Loucy (cell line): Measurements from ENCODE around the gene PPL.

Experiments
- H2AFZ ChIP-seq: fragments of 200-600 bp; sonication (generic); 2 replicates; pipeline ENCODE4 v1.6.0; 2016; ENCODE audit warnings: antibody characterized with exemption, mild to moderate bottlenecking, low read length, moderate library complexity
- H3F3A ChIP-seq: fragments of 200-600 bp; 2 replicates; pipeline ENCODE4 v1.6.0; 2016; ENCODE audit warnings: antibody characterized with exemption, low read depth, mild to moderate bottlenecking
- H3K27me3 ChIP-seq: fragments of 200-600 bp; sonication (generic); 2 replicates; pipeline ENCODE4 v1.6.1; 2014; ENCODE audit warnings: low read length, mild to moderate bottlenecking; ENCODE audit not compliant: insufficient read depth, poor library complexity, severe bottlenecking
- H3K36me3 ChIP-seq: fragments of 200-600 bp; sonication (generic); 2 replicates; pipeline ENCODE4 v1.6.1; 2016; ENCODE audit warnings: low read length; ENCODE audit not compliant: insufficient read depth
- H3K4me1 ChIP-seq: fragments of 200-600 bp; sonication (generic); 2 replicates; pipeline ENCODE4 v1.5.1; 2014; ENCODE audit warnings: low read length, mild to moderate bottlenecking; ENCODE audit not compliant: insufficient read depth, poor library complexity, severe bottlenecking
- H3K4me2 ChIP-seq: fragments of 200-600 bp; sonication (generic); 2 replicates; pipeline ENCODE4 v1.6.0; 2014; ENCODE audit warnings: antibody characterized with exemption, low read length, low read depth, mild to moderate bottlenecking; ENCODE audit not compliant: poor library complexity, severe bottlenecking
- H3K4me3 ChIP-seq: fragments of 200-600 bp; sonication (generic); 2 replicates; pipeline ENCODE4 v1.5.1; 2014; ENCODE audit warnings: low read length, mild to moderate bottlenecking, mixed read lengths; ENCODE audit not compliant: poor library complexity, severe bottlenecking
- H3K79me2 ChIP-seq: fragments of 200-600 bp; sonication (generic); 2 replicates; pipeline ENCODE4 v1.6.1; 2014; ENCODE audit warnings: low read length; ENCODE audit not compliant: insufficient read depth
- H3K9ac ChIP-seq: fragments of 200-600 bp; sonication (generic); 2 replicates; pipeline ENCODE4 v1.6.0; 2014; ENCODE audit warnings: mild to moderate bottlenecking, low read depth, low read length, moderate library complexity; ENCODE audit not compliant: poor library complexity, severe bottlenecking
- H3K9me2 ChIP-seq: fragments of 200-600 bp; sonication (generic); replicated peaks from 2 replicates; pipeline ENCODE4 v1.6.1; 2016; ENCODE audit warnings: low read depth, low read length, mixed read lengths
- H3K9me3 ChIP-seq: fragments of 200-600 bp; sonication (generic); 2 replicates; pipeline ENCODE4 v1.6.1; 2014; ENCODE audit warnings: mild to moderate bottlenecking, antibody characterized with exemption, low read length, low read depth; ENCODE audit not compliant: insufficient read depth
- H4K20me1 ChIP-seq: fragments of 200-600 bp; sonication (generic); 2 replicates; pipeline ENCODE4 v1.6.0; 2014; ENCODE audit warnings: antibody characterized with exemption, low read length, mild to moderate bottlenecking; ENCODE audit not compliant: insufficient read depth, poor library complexity, severe bottlenecking
- EZH2phosphoT487 ChIP-seq: fragments of 200-600 bp; IDR thresholded peaks from 2 replicates; pipeline ENCODE4 v1.6.1; 2018; ENCODE audit warnings: antibody characterized with exemption, mild to moderate bottlenecking, moderate library complexity, borderline replicate concordance
- TF ChIP-seq, protein P1 (sequence below): fragments of 200-600 bp; sonication (generic); conservative IDR thresholded peaks from 2 replicates; pipeline ENCODE4 v1.5.1; 2014; ENCODE audit warnings: mild to moderate bottlenecking, antibody characterized with exemption, low read length

Gene PPL

DNA sequence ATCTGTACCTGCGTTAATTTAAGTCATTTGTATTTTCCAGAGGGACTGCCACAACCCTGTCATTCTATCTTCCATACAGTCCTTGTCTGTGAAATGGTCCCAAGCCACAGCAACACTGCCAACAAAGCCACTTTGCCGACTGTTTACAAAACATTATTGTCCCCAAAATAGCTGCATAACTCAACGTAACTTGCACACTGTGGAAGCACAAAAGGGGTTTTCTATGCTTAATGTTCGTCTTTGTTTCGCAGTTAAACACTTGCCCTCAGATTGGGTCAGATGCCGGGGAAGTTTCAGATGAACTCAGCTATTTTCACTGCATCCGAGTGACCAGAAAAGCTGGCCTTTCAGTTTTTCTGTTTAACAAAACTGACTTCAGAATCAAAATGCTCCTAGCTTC is 25.8 kb upstream of the PPL start:
- Histone ChIP-seq H3K36me3 (no peaks in the 10 kb centered on the region), H3K9me2 (no peaks in the 10 kb centered on the region), H3K9ac (no peak overlapping the region), H3F3A (no peaks in the 10 kb centered on the region), H3K27me3 (no peaks in the 10 kb centered on the region), H4K20me1 (no peaks in the 10 kb centered on the region), H3K4me2 (no peak overlapping the region), H3K79me2 (no peaks in the 10 kb centered on the region), H3K4me3 (no peak overlapping the region), H2AFZ (no peak overlapping the region), H3K9me3 (no peaks in the 10 kb centered on the region), H3K4me1 (no peaks in the 10 kb centered on the region)
- no peak for TF ChIP-seq EZH2phosphoT487
- TF ChIP-seq, protein P1, sequence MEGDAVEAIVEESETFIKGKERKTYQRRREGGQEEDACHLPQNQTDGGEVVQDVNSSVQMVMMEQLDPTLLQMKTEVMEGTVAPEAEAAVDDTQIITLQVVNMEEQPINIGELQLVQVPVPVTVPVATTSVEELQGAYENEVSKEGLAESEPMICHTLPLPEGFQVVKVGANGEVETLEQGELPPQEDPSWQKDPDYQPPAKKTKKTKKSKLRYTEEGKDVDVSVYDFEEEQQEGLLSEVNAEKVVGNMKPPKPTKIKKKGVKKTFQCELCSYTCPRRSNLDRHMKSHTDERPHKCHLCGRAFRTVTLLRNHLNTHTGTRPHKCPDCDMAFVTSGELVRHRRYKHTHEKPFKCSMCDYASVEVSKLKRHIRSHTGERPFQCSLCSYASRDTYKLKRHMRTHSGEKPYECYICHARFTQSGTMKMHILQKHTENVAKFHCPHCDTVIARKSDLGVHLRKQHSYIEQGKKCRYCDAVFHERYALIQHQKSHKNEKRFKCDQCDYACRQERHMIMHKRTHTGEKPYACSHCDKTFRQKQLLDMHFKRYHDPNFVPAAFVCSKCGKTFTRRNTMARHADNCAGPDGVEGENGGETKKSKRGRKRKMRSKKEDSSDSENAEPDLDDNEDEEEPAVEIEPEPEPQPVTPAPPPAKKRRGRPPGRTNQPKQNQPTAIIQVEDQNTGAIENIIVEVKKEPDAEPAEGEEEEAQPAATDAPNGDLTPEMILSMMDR = no peak

GRCh38 chr16:4960579-4960978 is 23.6 kb upstream of the PPL start:
- Histone ChIP-seq H3K36me3 (no peaks in the 10 kb centered on the region), H3F3A (no peaks in the 10 kb centered on the region), H3K4me1 (no peaks in the 10 kb centered on the region), H3K4me2 (no peak overlapping the region), H3K79me2 (no peaks in the 10 kb centered on the region), H2AFZ (no peak overlapping the region), H3K9me3 (no peaks in the 10 kb centered on the region), H4K20me1 (no peaks in the 10 kb centered on the region), H3K4me3 (no peak overlapping the region), H3K9ac (no peak overlapping the region), H3K27me3 (no peaks in the 10 kb centered on the region), H3K9me2 (no peaks in the 10 kb centered on the region)
- TF ChIP-seq EZH2phosphoT487 = no peak
- TF ChIP-seq, protein P1 = no peak

DNA sequence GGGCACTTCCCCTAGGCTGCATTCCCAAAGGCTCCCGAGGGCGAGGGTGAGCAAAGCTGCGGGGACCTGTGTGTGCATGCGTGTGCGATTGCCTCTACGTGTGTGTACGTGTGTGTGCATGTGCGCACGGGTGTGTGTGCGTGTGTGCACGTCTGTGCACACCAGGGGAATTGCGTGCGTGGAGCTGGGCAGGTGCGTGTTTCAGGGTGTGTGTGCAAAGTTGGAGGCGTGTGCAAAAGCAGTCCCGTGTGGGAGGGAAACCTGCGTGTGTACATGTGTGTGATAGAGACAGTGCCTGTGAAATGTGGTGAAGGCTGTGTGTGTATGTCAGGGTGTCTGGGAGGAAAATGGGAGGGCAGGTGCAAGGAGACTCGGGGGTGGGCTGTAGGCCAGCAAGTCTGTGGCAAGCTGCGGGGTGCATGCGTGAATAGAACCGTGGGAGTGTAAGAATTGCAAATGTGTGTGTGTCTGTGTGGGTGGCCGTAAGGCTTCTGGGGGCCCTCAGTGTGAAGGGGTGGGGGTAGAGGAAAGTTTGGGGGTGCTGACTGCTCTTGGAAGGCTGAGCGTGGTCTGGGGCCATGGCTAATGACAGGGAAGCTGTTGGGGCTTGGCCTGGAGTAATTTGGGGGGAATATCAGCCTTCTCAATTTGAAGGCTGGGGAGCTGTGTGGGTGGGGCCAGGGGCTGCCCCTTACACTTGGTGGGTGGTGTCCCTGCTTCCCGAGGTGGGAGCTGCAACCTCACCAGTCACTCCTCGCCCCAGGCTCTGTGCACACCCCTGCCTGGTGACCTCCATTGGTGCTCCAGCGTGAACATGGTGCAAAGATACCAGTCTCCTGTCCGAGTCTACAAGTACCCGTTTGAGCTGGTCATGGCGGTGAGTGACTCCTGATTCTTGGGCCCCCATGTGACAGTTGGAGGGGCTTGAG is 21.8 kb upstream of the PPL start:
- no peak overlapping the region for H3K9ac ChIP-seq
- no peaks in the 10 kb centered on the region for H3K9me2 ChIP-seq
- no peak overlapping the region for H2AFZ ChIP-seq
- no peaks in the 10 kb centered on the region for H3K27me3 ChIP-seq
- TF ChIP-seq, protein P1 = no peak
- no peak for TF ChIP-seq EZH2phosphoT487
- H3K9me3 ChIP-seq = no peaks in the 10 kb centered on the region
- no peaks in the 10 kb centered on the region for H3F3A ChIP-seq
- no peak overlapping the region for H3K4me2 ChIP-seq
- no peaks in the 10 kb centered on the region for H3K4me1 ChIP-seq
- H3K36me3 ChIP-seq = no peaks in the 10 kb centered on the region
- no peaks in the 10 kb centered on the region for H4K20me1 ChIP-seq
- no peak overlapping the region for H3K4me3 ChIP-seq
- no peaks in the 10 kb centered on the region for H3K79me2 ChIP-seq
